B cell (primary cell): Measurements from ENCODE around the gene EZH2. TPM values are rescaled to one million over a fixed set of nuclear protein-coding genes. Genes with fewer than 3 reads are reported as not detected.

ENCODE experiments used
- ATAC-seq: fragments of 200-7000 bp; cut with Tn5 transposase; one replicate; pipeline ENCODE4 v1.10.0; 2021; ENCODE audit warnings: low read depth, mild to moderate bottlenecking, moderate number of reproducible peaks, moderate library complexity
- CTCF ChIA-PET: fragments of 350-600 bp; sonication (Branson Sonifier 250); formaldehyde crosslinking; loops from one replicate; lab custom pipeline; 2021; ENCODE audit warnings: antibody characterized with exemption, inconsistent platforms; lab: Charles Lee
- POLR2A ChIA-PET: fragments of 350-600 bp; sonication (Branson Sonifier 250); formaldehyde crosslinking; loops from one replicate; lab custom pipeline; 2021; ENCODE audit warnings: antibody characterized with exemption; lab: Charles Lee
- DNase-seq: peaks from one replicate; pipeline ENCODE4 v3.0.0; 2013
- H2AFZ ChIP-seq: 2 replicates; pipeline ENCODE4 v1.6.1; 2012; ENCODE audit warnings: mild to moderate bottlenecking, low read depth, low read length; ENCODE audit not compliant: insufficient read depth, poor library complexity, severe bottlenecking
- H3K27ac ChIP-seq, 2 donors: 1 replicate in 1 of 2; 2 replicates in 1 of 2; pipeline ENCODE4 v1.5.1; 2012 to 2013; ENCODE audit warnings: low read length in 2 of 2, mild to moderate bottlenecking in 2 of 2, moderate library complexity in 1 of 2
- H3K27me3 ChIP-seq, 4 experiments: fragments of 200-600 bp in 1 of 4; sonication (generic) in 1 of 4; replicated peaks in 1 of 4; 1 replicate in 2 of 4; 2 replicates in 2 of 4; pipeline versions ENCODE4 v1.6.1 to v1.7.0; 2013 to 2016; ENCODE audit warnings: low read length in 3 of 4, mild to moderate bottlenecking in 2 of 4, mixed read lengths in 1 of 4, moderate library complexity in 1 of 4; ENCODE audit not compliant: insufficient read depth in 4 of 4, control insufficient read depth in 3 of 4; ENCODE audit errors: control extremely low read depth in 1 of 4
- H3K36me3 ChIP-seq, 2 experiments: replicated peaks in 1 of 2; 1 replicate in 1 of 2; 2 replicates in 1 of 2; pipeline versions ENCODE4 v1.6.1 to v1.7.1; 2013; ENCODE audit warnings: low read length in 1 of 2; ENCODE audit not compliant: insufficient read depth in 2 of 2, control insufficient read depth in 1 of 2; ENCODE audit errors: control extremely low read depth in 1 of 2, extremely low read depth in 1 of 2
- H3K4me1 ChIP-seq, 2 donors: fragments of 200-600 bp in 1 of 2; sonication (generic) in 1 of 2; 1 replicate in 1 of 2; 2 replicates in 1 of 2; pipeline versions ENCODE4 v1.5.1 to v1.6.1; 2013 to 2017; ENCODE audit warnings: low read length in 2 of 2; ENCODE audit not compliant: control insufficient read depth in 2 of 2, insufficient read depth in 2 of 2
- H3K4me2 ChIP-seq: replicated peaks from 2 replicates; pipeline ENCODE3; 2012; ENCODE audit warnings: mild to moderate bottlenecking, low read depth, low read length; ENCODE audit not compliant: poor library complexity, severe bottlenecking
- H3K4me3 ChIP-seq, 5 experiments: fragments of 200-600 bp in 1 of 5; sonication (generic) in 1 of 5; 1 replicate in 3 of 5; 2 replicates in 2 of 5; pipeline versions ENCODE4 v1.5.1 to v1.7.0; 2011 to 2016; ENCODE audit warnings: low read length in 4 of 5, mild to moderate bottlenecking in 4 of 5, low read depth in 2 of 5, control low read depth in 1 of 5, moderate library complexity in 1 of 5; ENCODE audit not compliant: insufficient read depth in 1 of 5; ENCODE audit errors: control extremely low read depth in 1 of 5, extremely low read depth in 1 of 5
- H3K79me2 ChIP-seq: fragments of 200-600 bp; sonication (generic); one replicate; pipeline ENCODE4 v1.6.0; 2016; ENCODE audit warnings: low read length; ENCODE audit not compliant: control insufficient read depth, insufficient read depth
- H3K9ac ChIP-seq: fragments of 200-600 bp; sonication (generic); 2 replicates; pipeline ENCODE4 v1.6.1; 2017; ENCODE audit warnings: mild to moderate bottlenecking, low read length, moderate library complexity
- H3K9me3 ChIP-seq, 3 donors: one replicate each; pipeline versions ENCODE4 v1.6.1 to v1.7.1; 2013; ENCODE audit warnings: low read length in 2 of 3; ENCODE audit not compliant: control insufficient read depth in 2 of 3, insufficient read depth in 1 of 3; ENCODE audit errors: control extremely low read depth in 1 of 3
- H4K20me1 ChIP-seq: 2 replicates; pipeline ENCODE4 v1.6.0; 2012; ENCODE audit warnings: mild to moderate bottlenecking, low read length; ENCODE audit not compliant: insufficient read depth, control insufficient read depth, poor library complexity, severe bottlenecking
- H3K27ac Mint-ChIP-seq: one replicate; pipeline ENCODE4 v1.8.0; 2021; ENCODE audit warnings: mixed read lengths
- H3K27me3 Mint-ChIP-seq: one replicate; pipeline ENCODE4 v1.8.0; 2021; ENCODE audit warnings: mixed read lengths
- H3K4me1 Mint-ChIP-seq: one replicate; pipeline ENCODE4 v1.8.0; 2021; ENCODE audit warnings: mixed read lengths
- H3K4me3 Mint-ChIP-seq: one replicate; pipeline ENCODE4 v1.8.0; 2021; ENCODE audit warnings: mixed read lengths
- H3K9me3 Mint-ChIP-seq: one replicate; pipeline ENCODE4 v1.8.0; 2022; ENCODE audit warnings: mixed read lengths; ENCODE audit not compliant: insufficient read depth
- EZH2 ChIP-seq: IDR thresholded peaks from 2 replicates; pipeline ENCODE4 v1.6.1; 2012; ENCODE audit warnings: borderline replicate concordance, low read depth, mild to moderate bottlenecking, moderate library complexity, low read length; ENCODE audit not compliant: insufficient read depth, poor library complexity, severe bottlenecking
- WGBS: methylation state at CpG from one replicate; pipeline ENCODE4 v1.1.5; 2013; ENCODE audit warnings: missing lambda C conversion rate; ENCODE audit not compliant: insufficient coverage; 5-methylcytosine and 5-hydroxymethylcytosine counted together
- intact Hi-C: fragments of 100-400 bp; cut with micrococcal nuclease; formaldehyde crosslinking; loops from one replicate; pipeline ENCODE4 v1.10.0; 2022
- polyA plus RNA-seq: library from polyadenylated mRNA; depleted of rRNA; stranded (reverse); fragments of >200 nt; gene quantifications from 2 replicates; pipeline ENCODE4 v1.2.3, GENCODE V29; 2012
- total RNA-seq, 2 donors: library from RNA; stranded (reverse); fragments of 120-200 nt in 1 of 2; gene quantifications; 1 replicate in 1 of 2; 2 replicates in 1 of 2; pipeline versions ENCODE4 v1.2.3 to v1.2.4, GENCODE V29; 2013 to 2022
- TF ChIP-seq, protein P1 (sequence below): fragments of 200-600 bp; IDR thresholded peaks from one replicate; pipeline ENCODE4 v1.8.0; 2022; ENCODE audit warnings: antibody characterized with exemption, mild to moderate bottlenecking

Gene EZH2
- total and polyA plus RNA-seq, 2 donors (not counting 1 experiment from before 2014, with no cell fraction given), result 5.1 to 10.3 TPM

DNA sequence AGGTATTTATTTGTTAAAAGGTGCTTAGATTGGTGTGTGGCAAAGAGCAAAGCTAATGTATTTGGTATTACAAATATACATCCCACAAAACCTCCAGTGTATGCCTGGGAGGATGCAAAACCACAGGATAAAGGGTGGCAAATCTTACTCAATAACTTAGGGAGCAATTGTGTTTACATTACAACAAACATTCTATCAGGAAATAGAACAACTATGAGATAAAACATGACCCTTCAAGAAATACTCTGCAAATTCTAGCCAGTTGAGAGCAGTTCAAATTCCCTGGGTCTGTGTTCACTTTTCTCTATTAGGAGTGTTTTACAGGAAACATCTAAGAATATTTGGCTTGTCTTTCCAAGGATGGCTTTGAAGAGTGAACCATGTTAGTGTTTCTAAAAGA lies 120.5 kb downstream of the EZH2 start:
- Histone ChIP-seq H3K4me1 (no peaks in the 10 kb centered on the region), H3K36me3 (peaks cover 4 to 48% of the 10 kb centered on the region in 2 experiments), H3K79me2 (no peaks in the 10 kb centered on the region), H4K20me1 (no peaks in the 10 kb centered on the region), H2AFZ (no peak overlapping the region), H3K9ac (no peak overlapping the region), H3K9me3 (no peaks in the 10 kb centered on the region), H3K27ac (no peak overlapping the region), H3K4me2 (no peak overlapping the region), H3K27me3 (no peaks in the 10 kb centered on the region), H3K4me3 (no peak overlapping the region)
- H3K9me3 Mint-ChIP-seq, result no peaks in the 10 kb centered on the region
- peak overlapping the region; percentile 11 for H3K27ac Mint-ChIP-seq
- no peak for DNase-seq
- POLR2A ChIA-PET, result no interaction called here
- CTCF ChIA-PET, result interaction anchor here (0.8 kb wide), 1 partner anchor 10 kb away, joined by 4 read pairs; no protein-coding TSS in a partner anchor
- H3K4me3 Mint-ChIP-seq, result no peak overlapping the region
- no peak for TF ChIP-seq EZH2
- TF ChIP-seq, protein P1, sequence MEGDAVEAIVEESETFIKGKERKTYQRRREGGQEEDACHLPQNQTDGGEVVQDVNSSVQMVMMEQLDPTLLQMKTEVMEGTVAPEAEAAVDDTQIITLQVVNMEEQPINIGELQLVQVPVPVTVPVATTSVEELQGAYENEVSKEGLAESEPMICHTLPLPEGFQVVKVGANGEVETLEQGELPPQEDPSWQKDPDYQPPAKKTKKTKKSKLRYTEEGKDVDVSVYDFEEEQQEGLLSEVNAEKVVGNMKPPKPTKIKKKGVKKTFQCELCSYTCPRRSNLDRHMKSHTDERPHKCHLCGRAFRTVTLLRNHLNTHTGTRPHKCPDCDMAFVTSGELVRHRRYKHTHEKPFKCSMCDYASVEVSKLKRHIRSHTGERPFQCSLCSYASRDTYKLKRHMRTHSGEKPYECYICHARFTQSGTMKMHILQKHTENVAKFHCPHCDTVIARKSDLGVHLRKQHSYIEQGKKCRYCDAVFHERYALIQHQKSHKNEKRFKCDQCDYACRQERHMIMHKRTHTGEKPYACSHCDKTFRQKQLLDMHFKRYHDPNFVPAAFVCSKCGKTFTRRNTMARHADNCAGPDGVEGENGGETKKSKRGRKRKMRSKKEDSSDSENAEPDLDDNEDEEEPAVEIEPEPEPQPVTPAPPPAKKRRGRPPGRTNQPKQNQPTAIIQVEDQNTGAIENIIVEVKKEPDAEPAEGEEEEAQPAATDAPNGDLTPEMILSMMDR, result no peak
- ATAC-seq, result no peak
- H3K27me3 Mint-ChIP-seq, result no peaks in the 10 kb centered on the region
- intact Hi-C loops, result no loop called here
- no peaks in the 10 kb centered on the region for H3K4me1 Mint-ChIP-seq

DNA sequence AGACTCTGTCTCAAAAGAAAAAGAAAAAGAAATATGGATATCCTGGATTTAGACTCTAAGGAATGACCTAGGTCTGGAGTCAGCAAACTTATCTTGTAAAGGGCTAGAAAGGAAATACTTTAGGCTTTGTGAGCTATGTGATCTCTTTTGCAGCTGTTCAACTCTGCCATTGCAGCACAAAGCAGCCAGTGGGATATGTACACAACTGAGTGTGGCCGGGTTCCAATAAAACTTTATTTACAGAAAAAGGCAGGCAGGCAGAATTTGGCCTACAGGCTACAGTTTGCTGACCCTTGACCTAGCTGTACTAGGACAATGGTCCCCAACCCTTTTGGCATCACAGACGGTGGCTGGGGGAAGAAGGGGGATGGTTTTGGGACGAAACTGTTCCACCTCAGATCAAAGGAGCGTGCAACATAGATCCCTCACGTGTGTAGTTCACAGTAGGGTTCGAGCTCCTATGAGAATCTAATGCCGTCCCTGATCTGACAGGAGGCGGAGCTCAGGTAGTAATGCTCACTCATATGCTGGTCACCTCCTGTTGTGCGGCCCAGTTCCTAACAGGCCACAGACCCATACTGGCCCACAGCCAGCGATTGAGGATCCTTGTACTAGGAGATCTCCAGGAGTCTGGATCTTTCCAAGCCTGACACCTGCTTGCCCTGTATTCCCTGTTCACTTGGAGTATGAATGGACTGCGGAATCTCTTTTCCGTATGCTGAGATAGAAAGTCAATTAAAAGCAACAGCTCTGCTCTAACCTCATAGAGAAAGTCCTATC lies 122.4 kb downstream of the EZH2 start:
- H4K20me1 ChIP-seq, result no peaks in the 10 kb centered on the region
- TF ChIP-seq, protein P1, result no peak
- TF ChIP-seq EZH2, result no peak
- H3K4me1 Mint-ChIP-seq, result no peaks in the 10 kb centered on the region
- H3K9me3 ChIP-seq, result no peaks in the 10 kb centered on the region
- no peaks in the 10 kb centered on the region for H3K79me2 ChIP-seq
- no peaks in the 10 kb centered on the region for H3K4me1 ChIP-seq
- no peak overlapping the region for H3K27ac ChIP-seq
- ChIA-PET POLR2A (no interaction called here), CTCF (no interaction called here)
- H3K27me3 ChIP-seq, result no peaks in the 10 kb centered on the region
- intact Hi-C loops, result no loop called here
- H3K4me2 ChIP-seq, result no peak overlapping the region
- no peak for ATAC-seq
- no peaks in the 10 kb centered on the region for H3K27me3 Mint-ChIP-seq
- WGBS, result 98% methylated on average over 9 of the region's 12 CpGs
- peaks cover 1 to 54% of the 10 kb centered on the region in 2 experiments for H3K36me3 ChIP-seq
- no peak overlapping the region for H3K27ac Mint-ChIP-seq
- H3K4me3 Mint-ChIP-seq, result no peak overlapping the region
- H2AFZ ChIP-seq, result no peak overlapping the region
- no peak for DNase-seq
- no peaks in the 10 kb centered on the region for H3K9me3 Mint-ChIP-seq
- H3K4me3 ChIP-seq, result no peak overlapping the region
- H3K9ac ChIP-seq, result no peak overlapping the region
